Measurements from ENCODE around the gene MYLK4. TPM values are rescaled to one million over a fixed set of nuclear protein-coding genes. Genes with fewer than 3 reads are reported as not detected.

Gene MYLK4
- total RNA-seq, 4 donors from 2014 or later: 0.42 to 0.98 (median 0.52) TPM

GRCh38 chr6:2714111-2714895, 36.4 kb downstream of the MYLK4 start:
- Histone ChIP-seq H3K9me3 (peaks cover 0 to 18% (median 0%) of the 10 kb centered on the region in 4 donors), H3K4me1 (peaks cover 0 to 3% (median 0%) of the 10 kb centered on the region in 4 donors), H3K27ac (no peak overlapping the region), H3K4me3 (no peak overlapping the region), H3K27me3 (no peaks in the 10 kb centered on the region), H3K36me3 (no peaks in the 10 kb centered on the region)
- 62 to 72% methylated on average over 7 of the region's 7 CpGs for WGBS, 2 donors
- no peak for DNase-seq (ENCODE audit: low spot score in 2 of 2)
- no peak for TF ChIP-seq POLR2A (IDR thresholded peaks at IDR 0.05)
- no peak for TF ChIP-seq CTCF (IDR thresholded peaks at IDR 0.05)
- no peak for TF ChIP-seq EP300 (IDR thresholded peaks at IDR 0.05)

DNA sequence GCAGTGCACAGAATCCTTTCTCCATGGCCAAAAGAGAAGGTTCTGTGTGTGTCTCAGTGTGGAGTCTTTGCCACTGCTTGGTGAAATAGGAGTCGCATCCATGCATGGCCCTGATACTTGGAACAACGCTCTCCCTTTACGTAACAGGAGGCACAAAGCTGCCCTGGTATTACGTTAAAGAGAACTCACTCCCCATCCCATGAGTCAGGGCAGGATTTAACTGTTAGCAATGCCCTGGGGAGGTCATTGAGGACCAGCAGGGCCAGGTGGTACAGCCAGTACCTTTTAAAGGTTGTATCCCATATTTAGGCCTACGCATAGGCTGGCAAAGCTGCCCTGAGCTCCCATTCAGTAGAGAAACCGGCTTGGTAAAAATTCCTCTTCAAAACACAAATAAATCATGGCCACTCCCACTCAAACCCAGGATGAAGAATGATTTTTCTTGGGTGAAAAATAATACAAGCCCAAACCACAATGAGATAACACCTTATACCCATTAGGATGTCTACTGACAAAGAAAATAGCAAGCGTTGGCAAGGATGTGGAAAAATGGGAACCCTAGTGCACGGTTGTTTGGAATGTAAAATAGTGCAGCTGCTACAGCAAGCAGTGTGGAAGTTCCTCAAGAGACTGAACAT, 37.1 kb downstream of the MYLK4 start:
- Histone ChIP-seq H3K4me3 (no peak overlapping the region), H3K27me3 (no peaks in the 10 kb centered on the region), H3K36me3 (no peaks in the 10 kb centered on the region), H3K27ac (no peak overlapping the region), H3K9me3 (peaks cover 0 to 17% (median 0%) of the 10 kb centered on the region in 4 donors), H3K4me1 (peaks cover 0 to 3% (median 0%) of the 10 kb centered on the region in 4 donors)
- TF ChIP-seq POLR2A (IDR thresholded peaks at IDR 0.05): no peak
- TF ChIP-seq EP300 (IDR thresholded peaks at IDR 0.05): no peak
- TF ChIP-seq CTCF (IDR thresholded peaks at IDR 0.05): no peak
- WGBS, 2 donors: 85 to 89% methylated on average over 8 of the region's 8 CpGs
- DNase-seq (ENCODE audit: low spot score in 2 of 2): no peak

- WGBS, 2 donors: 78 to 90% methylated on average over 5 of the region's 5 CpGs
- no peaks in the 10 kb centered on the region for H3K27me3 ChIP-seq
- DNase-seq (ENCODE audit: low spot score in 2 of 2): no peak
- peaks cover 0 to 3% (median 0%) of the 10 kb centered on the region in 4 donors for H3K4me1 ChIP-seq
- TF ChIP-seq EP300 (IDR thresholded peaks at IDR 0.05): no peak
- TF ChIP-seq POLR2A (IDR thresholded peaks at IDR 0.05): no peak
- no peak overlapping the region for H3K27ac ChIP-seq
- H3K4me3 ChIP-seq: no peak overlapping the region
- H3K36me3 ChIP-seq: no peaks in the 10 kb centered on the region
- H3K9me3 ChIP-seq: peaks cover 0 to 14% (median 0%) of the 10 kb centered on the region in 4 donors
Measured at GRCh38 chr6:2712102-2712501, 38.6 kb downstream of the MYLK4 start.

- Histone ChIP-seq H3K36me3 (no peaks in the 10 kb centered on the region), H3K4me1 (peaks cover 0 to 3% (median 0%) of the 10 kb centered on the region in 4 donors), H3K27me3 (no peaks in the 10 kb centered on the region), H3K4me3 (no peak overlapping the region), H3K27ac (no peak overlapping the region), H3K9me3 (peaks cover 0 to 14% (median 0%) of the 10 kb centered on the region in 4 donors)
- TF ChIP-seq CTCF (IDR thresholded peaks at IDR 0.05) (no peak), EP300 (IDR thresholded peaks at IDR 0.05) (no peak), POLR2A (IDR thresholded peaks at IDR 0.05) (no peak)
- DNase-seq (ENCODE audit: low spot score in 2 of 2): no peak
Measured at GRCh38 chr6:2710412-2710811, 40.3 kb downstream of the MYLK4 start.

DNA sequence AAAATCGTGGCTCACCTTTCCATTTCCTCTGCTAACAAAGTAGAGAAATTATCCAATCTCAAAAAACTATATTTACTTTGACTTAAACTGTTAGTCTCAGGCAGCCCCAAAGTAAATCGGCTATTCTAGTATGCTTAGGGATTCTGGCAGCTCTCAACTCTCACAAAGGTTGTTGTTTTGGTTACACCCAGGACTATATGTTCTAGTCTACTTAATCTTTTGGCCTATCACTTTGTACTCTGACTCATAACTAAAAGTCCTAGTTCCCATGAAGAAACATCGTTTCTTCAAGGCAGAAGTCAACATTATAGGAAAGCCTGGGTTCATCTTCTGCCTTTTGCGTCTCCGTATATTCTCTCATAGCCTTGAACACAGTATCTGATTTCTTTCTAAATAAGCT, 42.3 kb downstream of the MYLK4 start:
- TF ChIP-seq POLR2A (IDR thresholded peaks at IDR 0.05) (no peak), CTCF (IDR thresholded peaks at IDR 0.05) (no peak), EP300 (IDR thresholded peaks at IDR 0.05) (no peak)
- no peak overlapping the region for H3K27ac ChIP-seq
- peaks cover 0 to 14% (median 0%) of the 10 kb centered on the region in 4 donors for H3K9me3 ChIP-seq
- H3K27me3 ChIP-seq: no peaks in the 10 kb centered on the region
- H3K36me3 ChIP-seq: no peaks in the 10 kb centered on the region
- DNase-seq (ENCODE audit: low spot score in 2 of 2): no peak
- WGBS, 2 donors: 87 to 89% methylated on average over 5 of the region's 5 CpGs
- no peak overlapping the region for H3K4me3 ChIP-seq
- no peaks in the 10 kb centered on the region for H3K4me1 ChIP-seq
